Lung (tissue), 12 donors: ENCODE results near the gene TTC9B. TPM values are rescaled to one million over a fixed set of nuclear protein-coding genes. Genes with fewer than 3 reads are reported as not detected.

ENCODE experiments used
- ATAC-seq: fragments of 200-7000 bp; cut with Tn5 transposase; one replicate; pipeline ENCODE4 v1.9.1; 2020; ENCODE audit warnings: moderate number of reproducible peaks; ENCODE audit not compliant: insufficient read depth, low FRiP score
- DNase-seq, 3 donors: peaks; one replicate each; pipeline ENCODE4 v3.0.0-alpha.2; 2013 to 2017
- H3K27ac ChIP-seq, 2 donors: one replicate each; pipeline ENCODE4 v1.5.1; 2013; ENCODE audit warnings: mild to moderate bottlenecking in 2 of 2, moderate library complexity in 2 of 2, control low read depth in 1 of 2, inconsistent platforms in 1 of 2, low read depth in 1 of 2, low read length in 1 of 2
- H3K27me3 ChIP-seq, 3 donors: one replicate each; pipeline ENCODE4 v1.5.1; 2013; ENCODE audit warnings: low read length in 2 of 3; ENCODE audit not compliant: control insufficient read depth in 3 of 3, insufficient read depth in 3 of 3
- H3K36me3 ChIP-seq, 4 donors: one replicate each; pipeline ENCODE4 v1.5.1; 2013; ENCODE audit warnings: low read length in 4 of 4, mild to moderate bottlenecking in 1 of 4, moderate library complexity in 1 of 4; ENCODE audit not compliant: control insufficient read depth in 4 of 4, insufficient read depth in 4 of 4
- H3K4me1 ChIP-seq, 5 donors: one replicate each; pipeline ENCODE4 v1.5.1; 2013; ENCODE audit warnings: low read length in 5 of 5, mild to moderate bottlenecking in 2 of 5, moderate library complexity in 1 of 5; ENCODE audit not compliant: control insufficient read depth in 5 of 5, insufficient read depth in 5 of 5
- H3K4me3 ChIP-seq: one replicate; pipeline ENCODE4 v1.5.1; 2013; ENCODE audit warnings: mild to moderate bottlenecking, control low read depth, moderate library complexity
- H3K9ac ChIP-seq, 2 donors: one replicate each; pipeline ENCODE4 v1.5.1; 2013; ENCODE audit warnings: low read length in 2 of 2, control low read depth in 1 of 2; ENCODE audit not compliant: insufficient read depth in 1 of 2
- H3K9me3 ChIP-seq, 4 donors: one replicate each; pipeline ENCODE4 v1.5.1; 2013; ENCODE audit warnings: low read length in 3 of 4, mild to moderate bottlenecking in 1 of 4, moderate library complexity in 1 of 4; ENCODE audit not compliant: control insufficient read depth in 4 of 4, insufficient read depth in 3 of 4
- WGBS, 2 donors: extraction: QIAGEN DNeasy Blood & Tissue Kit; methylation state at CpG; one replicate each; pipeline ENCODE4 v1.1.7; 2013; 5-methylcytosine and 5-hydroxymethylcytosine counted together
- polyA plus RNA-seq, 2 donors: library from polyadenylated mRNA; stranded (reverse); fragments of 200-250 nt; gene quantifications; one replicate each; pipeline ENCODE4 v1.2.1, GENCODE V29; 2013
- total RNA-seq, 2 donors: library from RNA; depleted of rRNA in 1 of 2; stranded (reverse); fragments of >200 nt in 1 of 2; gene quantifications; one replicate each; pipeline ENCODE4 v1.2.1, GENCODE V29; 2014 to 2021
- TF ChIP-seq, protein P1 (sequence below): IDR thresholded peaks from 2 replicates; pipeline ENCODE4 v1.5.1; 2012; ENCODE audit warnings: mild to moderate bottlenecking; ENCODE audit errors: control extremely low read depth, extremely low read depth
- donor health status: control.
- donor health status: control.
- donor health status: Bipolar disorder and iron deficiency.
- donor health status: healthy.
- donor health status: DM: yes; HTN: yes; CAD: no.

TTC9B gene
- total and polyA plus RNA-seq, 4 donors, result not detected

DNA sequence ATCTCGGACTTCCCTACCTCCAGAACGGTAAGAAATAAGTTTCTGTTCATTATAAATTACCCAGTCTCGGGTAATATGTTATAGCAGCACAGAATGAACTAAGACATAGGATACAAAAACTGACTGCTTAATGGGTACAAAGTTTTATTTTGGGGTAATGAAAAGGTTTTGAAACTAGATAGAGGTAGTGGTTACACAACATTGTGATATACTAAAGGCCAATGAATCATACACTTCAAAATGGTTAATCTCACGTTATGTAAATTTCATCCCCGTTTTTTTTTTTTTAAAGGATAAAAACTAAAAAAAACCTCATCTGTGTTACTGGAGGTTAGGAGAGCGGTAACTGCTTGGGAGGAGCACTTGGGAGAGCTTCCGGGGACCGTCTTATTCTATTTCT, 43.4 kb upstream of the TTC9B start:
- Histone ChIP-seq H3K4me1 (peaks cover 0 to 8% (median 3%) of the 10 kb centered on the region in 5 donors), H3K27me3 (no peaks in the 10 kb centered on the region), H3K9me3 (no peaks in the 10 kb centered on the region), H3K4me3 (no peak overlapping the region), H3K27ac (no peak overlapping the region), H3K36me3 (peaks cover 0 to 30% (median 9%) of the 10 kb centered on the region in 4 donors), H3K9ac (no peak overlapping the region)
- TF ChIP-seq, protein P1, sequence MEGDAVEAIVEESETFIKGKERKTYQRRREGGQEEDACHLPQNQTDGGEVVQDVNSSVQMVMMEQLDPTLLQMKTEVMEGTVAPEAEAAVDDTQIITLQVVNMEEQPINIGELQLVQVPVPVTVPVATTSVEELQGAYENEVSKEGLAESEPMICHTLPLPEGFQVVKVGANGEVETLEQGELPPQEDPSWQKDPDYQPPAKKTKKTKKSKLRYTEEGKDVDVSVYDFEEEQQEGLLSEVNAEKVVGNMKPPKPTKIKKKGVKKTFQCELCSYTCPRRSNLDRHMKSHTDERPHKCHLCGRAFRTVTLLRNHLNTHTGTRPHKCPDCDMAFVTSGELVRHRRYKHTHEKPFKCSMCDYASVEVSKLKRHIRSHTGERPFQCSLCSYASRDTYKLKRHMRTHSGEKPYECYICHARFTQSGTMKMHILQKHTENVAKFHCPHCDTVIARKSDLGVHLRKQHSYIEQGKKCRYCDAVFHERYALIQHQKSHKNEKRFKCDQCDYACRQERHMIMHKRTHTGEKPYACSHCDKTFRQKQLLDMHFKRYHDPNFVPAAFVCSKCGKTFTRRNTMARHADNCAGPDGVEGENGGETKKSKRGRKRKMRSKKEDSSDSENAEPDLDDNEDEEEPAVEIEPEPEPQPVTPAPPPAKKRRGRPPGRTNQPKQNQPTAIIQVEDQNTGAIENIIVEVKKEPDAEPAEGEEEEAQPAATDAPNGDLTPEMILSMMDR, result no peak
- ATAC-seq (no peak), DNase-seq (no peak)
- 79% methylated on average over 8 of the region's 8 CpGs for WGBS, 2 donors

GRCh38 chr19:40257096-40257517, 38.9 kb upstream of the TTC9B start:
- TF ChIP-seq, protein P1, result no peak
- no peak for ATAC-seq
- Histone ChIP-seq H3K4me1 (peaks cover 0 to 3% (median 0%) of the 10 kb centered on the region in 5 donors), H3K9ac (no peak overlapping the region), H3K27ac (no peak overlapping the region), H3K27me3 (no peaks in the 10 kb centered on the region), H3K36me3 (peaks cover 3 to 28% (median 12%) of the 10 kb centered on the region in 4 donors), H3K9me3 (peaks cover 0 to 2% (median 0%) of the 10 kb centered on the region in 4 donors), H3K4me3 (no peak overlapping the region)
- DNase-seq, result no peak
- whole genome bisulfite sequencing, 2 donors, result 88 to 96% methylated on average over 8 to 9 of the region's 9 CpGs

- H3K27ac ChIP-seq, result no peak overlapping the region
- TF ChIP-seq, protein P1, result no peak
- no peak for DNase-seq
- H3K9me3 ChIP-seq, result peaks cover 0 to 2% (median 0%) of the 10 kb centered on the region in 4 donors
- 92 to 95% methylated on average over 8 of the region's 8 CpGs for WGBS, 2 donors
- H3K36me3 ChIP-seq, result peaks cover 3 to 31% (median 14%) of the 10 kb centered on the region in 4 donors
- H3K4me3 ChIP-seq, result no peak overlapping the region
- H3K9ac ChIP-seq, result no peak overlapping the region
- H3K4me1 ChIP-seq, result peaks cover 0 to 3% (median 0%) of the 10 kb centered on the region in 5 donors
- no peaks in the 10 kb centered on the region for H3K27me3 ChIP-seq
- ATAC-seq, result no peak
These were observed 38.3 kb upstream of the TTC9B start for GRCh38 chr19:40256512-40256911.

DNA sequence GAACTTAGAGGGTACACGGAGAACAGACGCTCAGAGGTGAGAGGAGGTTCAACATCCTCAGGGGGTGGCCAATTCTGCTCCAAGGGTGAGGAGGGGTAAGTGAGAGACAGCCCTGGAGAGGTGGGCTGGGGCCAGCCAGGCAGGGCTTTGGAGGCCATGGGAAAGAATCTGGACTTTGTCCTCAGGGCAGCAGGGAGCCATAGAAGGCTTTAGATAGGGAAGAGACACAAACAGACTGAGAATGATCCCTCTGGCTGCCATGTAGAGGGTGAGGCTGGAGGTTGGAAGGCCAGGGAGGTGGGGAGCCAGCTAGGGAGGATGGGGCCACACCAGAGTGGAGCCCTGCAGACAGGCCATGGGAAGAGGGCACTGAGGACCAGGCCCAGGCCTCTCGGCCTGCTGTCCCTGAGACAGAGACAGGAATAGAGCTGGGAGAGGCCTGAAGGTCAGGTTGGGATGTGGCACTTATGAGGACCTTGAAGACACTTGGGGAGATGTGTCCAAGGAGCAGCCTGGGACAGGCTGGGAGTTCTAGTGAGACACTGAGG, 37.5 kb upstream of the TTC9B start:
- 82 to 85% methylated on average over 3 of the region's 3 CpGs for WGBS, 2 donors
- Histone ChIP-seq H3K36me3 (peaks cover 3 to 32% (median 16%) of the 10 kb centered on the region in 4 donors), H3K9ac (no peak overlapping the region), H3K4me3 (no peak overlapping the region), H3K27me3 (no peaks in the 10 kb centered on the region), H3K9me3 (peaks cover 0 to 2% (median 0%) of the 10 kb centered on the region in 4 donors), H3K27ac (no peak overlapping the region), H3K4me1 (peaks cover 0 to 3% (median 0%) of the 10 kb centered on the region in 5 donors)
- TF ChIP-seq, protein P1, result no peak
- no peak for DNase-seq
- no peak for ATAC-seq
